Measurements from ENCODE around the gene SYT2.
"Not testable (repeated sequence)": the region's sequence is repeated elsewhere in the genome, so short reads cannot be mapped to it uniquely, and the experiment has no call there.

Gene SYT2

DNA sequence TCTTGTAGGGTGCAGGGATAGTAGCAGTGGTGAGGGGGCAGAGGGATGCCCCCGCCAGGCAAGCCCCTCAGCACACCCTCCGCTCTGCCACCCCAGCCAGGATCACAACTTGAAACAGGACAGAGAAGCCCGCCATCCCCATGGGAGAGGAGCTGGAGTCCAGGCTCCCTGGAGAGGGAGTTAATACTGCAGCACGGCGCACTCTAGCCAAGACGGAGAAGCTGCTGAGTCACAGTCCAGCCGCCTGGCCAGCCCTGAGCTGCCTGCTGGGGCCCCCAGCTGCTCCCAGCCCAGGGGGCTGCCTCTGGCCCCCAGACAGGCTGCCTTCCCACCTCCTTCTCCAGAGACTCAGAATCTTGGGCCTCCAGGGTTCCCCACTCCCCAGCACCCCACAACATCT lies 87.2 kb downstream of the SYT2 start:
- DNase-seq (ENCODE audit: low spot score), result no peak

DNA sequence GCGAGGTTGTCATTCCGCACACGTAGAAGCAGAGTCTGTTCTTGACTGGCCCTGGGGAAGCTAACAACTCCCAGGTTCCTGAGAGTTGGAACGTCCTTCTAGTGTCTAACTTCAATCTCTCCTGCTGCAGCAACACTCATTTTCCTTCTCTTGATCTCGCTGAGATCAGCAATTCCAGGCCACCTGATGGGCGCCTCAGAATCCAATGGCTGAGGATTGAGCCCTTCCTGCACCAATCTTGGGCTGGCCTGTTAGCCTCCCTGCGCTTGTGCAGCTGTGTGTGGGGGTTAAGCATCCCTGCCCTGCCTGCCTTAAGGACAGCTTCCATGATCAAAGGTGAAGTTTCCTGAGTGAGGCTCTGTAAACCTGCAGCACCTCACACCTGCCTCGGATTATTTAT lies 87.9 kb downstream of the SYT2 start:
- no peak for DNase-seq (ENCODE audit: low spot score)

DNA sequence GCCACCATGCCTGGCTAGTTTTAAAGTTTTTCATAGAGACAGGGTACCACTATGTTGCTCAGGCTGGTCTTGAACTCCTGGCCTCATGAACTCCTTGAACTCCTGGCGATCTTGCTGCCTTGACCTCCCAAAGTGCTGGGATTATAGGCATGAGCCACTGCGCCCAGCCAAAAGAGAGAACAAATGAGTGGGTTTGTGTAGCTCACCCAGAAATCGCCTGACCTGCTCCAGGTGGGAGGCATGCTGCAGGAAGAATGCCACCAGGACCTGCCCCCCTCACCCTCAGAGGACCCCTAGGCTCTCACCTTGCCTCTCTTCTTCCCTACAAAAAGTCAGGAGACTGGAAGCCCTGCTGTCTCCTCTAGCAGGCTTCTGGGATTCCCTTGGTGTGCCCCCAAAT lies 88.8 kb downstream of the SYT2 start:
- DNase-seq (ENCODE audit: low spot score), result no peak

DNA sequence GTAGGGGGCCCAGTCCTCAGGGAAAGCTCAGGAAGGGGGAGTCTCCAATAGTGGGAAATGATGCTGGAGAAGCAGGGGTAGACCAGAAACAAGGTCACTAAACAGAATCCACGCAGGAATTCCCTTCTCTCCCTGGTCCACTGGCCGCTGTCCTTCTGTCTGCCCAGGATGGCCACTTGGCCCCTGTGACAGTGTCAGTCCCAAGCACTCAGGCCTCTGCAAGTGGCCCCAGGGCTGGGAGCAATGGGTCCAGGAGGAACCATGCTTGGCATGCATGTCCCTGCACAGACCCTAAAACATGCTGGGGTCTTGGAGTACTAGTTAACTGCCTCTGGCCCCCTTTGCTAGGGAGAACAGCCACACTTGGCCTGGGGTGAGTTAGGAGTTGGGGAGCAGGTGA lies 90.2 kb downstream of the SYT2 start:
- DNase-seq (ENCODE audit: low spot score), result not testable (repeated sequence)

DNA sequence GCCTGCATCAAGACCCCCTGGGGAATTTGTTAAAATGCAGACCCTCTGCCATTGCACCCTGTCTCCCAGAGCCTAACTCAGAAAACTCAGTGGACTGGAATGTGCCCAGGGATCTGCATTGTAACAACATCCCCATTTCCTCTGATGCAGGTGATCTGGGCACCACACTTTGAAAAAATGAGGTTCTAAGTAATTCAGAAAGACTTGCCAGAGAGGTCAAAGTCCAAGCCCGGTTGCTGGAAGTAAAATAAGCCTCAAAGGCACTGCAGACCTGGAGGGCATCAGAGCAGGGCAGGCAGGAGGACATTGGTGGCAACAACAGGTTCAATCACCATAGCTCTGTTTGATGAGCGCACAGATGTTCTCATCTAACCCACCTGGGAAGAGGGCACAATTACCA lies 90.7 kb downstream of the SYT2 start:
- DNase-seq (ENCODE audit: low spot score), result no peak

DNA sequence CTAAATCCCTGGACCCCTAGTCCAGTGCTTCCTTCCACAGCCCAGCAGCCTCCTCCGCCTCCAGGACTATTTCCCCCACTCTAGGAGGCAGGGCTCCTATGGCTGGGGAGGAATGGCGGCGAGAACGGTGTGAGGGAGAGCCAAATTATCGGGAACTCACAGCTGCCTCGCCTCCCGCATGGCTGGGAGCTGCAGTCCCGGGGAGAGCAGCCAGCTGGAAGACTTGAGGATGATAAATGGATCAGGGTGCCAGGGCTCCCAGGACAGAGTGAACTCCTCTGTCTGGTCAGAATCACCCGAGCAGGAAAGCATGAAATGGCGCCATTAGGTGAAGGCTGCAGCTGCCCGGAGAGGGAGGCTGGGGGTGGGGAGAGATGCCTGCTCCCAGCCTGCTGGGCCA lies 91.2 kb downstream of the SYT2 start:
- DNase-seq (ENCODE audit: low spot score), result not testable (repeated sequence)

DNA sequence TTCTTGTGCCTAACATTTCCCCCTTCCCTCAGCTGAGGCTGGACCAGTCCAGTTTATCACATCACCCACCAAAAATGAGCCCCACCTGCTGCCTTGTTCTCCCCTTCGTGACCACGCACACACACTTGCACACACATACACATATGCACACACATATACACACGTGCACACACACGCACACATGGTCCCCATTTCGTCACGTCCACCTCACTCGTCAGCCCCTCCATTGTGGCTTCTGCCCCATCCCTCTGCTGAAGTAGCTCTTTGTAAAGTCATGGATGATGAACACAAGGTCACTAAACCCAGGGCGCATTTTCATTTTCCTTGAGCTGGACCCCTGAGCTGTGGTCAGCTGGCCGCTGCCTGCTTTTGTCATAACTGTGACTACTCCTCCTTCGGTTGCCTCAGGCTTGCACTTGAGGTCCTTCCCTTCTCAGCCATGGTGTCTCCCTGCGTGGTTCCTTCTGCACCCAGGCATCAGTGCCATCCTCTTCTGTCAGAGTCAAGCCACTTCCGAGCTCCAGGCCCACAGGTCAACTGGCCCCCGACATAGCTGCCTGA lies 93.8 kb downstream of the SYT2 start:
- DNase-seq (ENCODE audit: low spot score), result no peak

DNA sequence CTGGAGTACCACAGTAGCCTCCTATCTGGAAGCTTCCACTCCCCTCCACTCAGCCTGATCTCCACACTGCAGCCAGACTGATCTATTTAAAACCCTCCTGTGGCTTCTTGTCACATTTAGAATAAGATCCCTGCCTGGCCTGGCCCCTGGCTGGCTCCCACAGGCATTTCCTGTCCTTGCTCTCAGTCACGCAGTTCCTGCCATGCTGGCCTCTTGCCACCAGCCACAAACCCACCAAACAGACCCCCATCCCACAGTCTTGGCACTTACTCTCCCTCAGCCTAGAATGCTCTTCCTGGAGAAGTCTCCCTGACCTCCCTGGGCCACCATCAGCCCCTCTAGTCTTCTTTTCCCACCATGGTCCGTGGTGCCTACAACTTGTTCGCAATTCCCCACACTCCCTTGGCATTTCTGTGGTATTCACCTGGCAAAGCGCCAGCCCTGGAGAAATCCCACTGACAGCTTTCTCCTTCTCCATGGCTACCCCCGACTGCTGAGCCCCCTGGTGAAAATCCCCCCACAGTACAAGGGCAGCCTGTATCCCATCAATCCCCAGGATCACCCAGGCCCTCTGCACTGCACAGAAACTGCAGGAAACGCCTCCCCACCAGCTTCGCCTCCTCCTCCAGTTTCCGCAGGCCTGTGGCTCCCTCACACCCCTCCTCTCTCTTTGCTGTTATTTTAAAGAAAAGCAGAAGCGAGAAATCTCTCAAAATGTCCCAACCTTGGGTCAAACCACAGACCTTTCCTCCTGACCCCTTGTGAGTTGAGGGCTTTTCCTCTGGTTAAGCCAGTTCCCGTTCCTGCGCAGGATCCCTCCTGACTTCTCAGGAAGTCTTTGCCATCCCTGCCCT lies 94.5 kb downstream of the SYT2 start:
- DNase-seq (ENCODE audit: low spot score), result no peak

DNA sequence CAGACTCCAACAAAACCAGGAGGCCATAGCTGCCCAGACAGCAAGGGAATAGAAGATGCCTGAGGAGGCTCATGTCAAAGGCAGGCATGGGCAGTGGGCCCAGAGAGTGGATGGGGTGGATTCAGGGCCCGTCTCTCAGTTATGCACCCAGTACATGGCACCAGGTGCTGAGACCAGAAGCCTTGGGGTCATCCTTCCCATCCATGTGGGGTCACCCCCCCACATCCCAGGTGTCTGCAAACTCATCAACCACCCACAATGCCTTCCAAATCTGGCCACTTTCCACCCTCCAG lies 95.1 kb downstream of the SYT2 start:
- DNase-seq (ENCODE audit: low spot score), result not testable (repeated sequence)

DNA sequence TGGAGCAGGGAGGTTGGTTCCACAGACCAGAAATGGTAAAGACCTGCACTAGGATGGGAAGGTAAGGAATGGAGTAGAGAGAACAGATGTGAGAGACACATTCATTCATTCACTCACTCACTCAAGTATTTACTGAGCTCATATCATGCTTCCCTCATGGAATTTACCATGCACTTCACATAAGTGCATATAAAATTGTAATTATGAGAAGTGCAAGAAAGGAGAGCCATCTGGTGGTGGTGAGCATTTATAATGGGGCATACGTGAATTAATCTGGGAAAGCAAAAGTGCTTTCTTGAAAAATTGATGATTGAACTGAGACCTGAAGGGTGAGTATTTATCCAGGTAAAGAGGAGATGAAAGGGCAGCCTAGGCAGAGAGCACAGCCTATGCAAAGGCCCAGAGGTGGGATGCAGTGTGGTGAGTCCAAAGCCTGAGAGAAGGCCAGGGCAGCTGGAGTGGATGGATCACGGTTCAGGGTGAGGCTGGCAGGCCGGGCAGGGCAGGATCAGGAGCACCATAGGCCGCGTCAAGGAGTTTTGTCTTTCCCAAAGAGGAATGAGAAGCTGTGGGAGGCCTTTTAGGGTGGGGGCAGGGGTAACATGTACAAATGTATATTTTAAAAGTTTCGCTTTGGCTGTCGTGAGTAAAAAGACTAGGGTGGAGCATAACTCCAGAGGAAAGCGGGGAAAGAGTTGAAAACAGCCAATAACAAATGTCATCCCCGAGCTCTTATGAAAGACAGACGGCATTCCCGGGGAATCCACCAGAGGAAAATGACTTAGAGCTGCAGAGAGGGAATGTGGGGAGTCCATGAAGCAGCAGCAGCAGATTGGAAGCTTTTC lies 95.7 kb downstream of the SYT2 start:
- DNase-seq (ENCODE audit: low spot score), result not testable (repeated sequence)

DNA sequence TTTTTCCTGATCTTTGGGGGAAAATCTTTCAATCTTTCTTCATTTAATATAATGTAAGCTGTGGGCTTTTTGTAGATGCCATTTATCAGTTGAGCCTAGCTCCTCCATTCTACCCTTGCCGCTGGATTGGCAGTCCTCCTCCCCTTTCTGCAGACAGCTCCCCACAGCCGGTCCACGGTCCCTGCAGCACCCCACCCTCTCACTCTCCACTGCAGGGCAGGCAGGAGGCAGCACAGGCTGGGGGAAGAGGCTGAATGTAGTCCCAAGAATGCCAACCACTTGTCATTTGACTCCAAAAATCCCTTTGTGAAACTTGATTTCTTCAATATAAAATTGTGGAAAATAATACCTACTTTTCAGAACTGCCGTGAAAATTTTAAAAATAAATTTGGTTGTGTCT lies 96.7 kb downstream of the SYT2 start:
- no peak for DNase-seq (ENCODE audit: low spot score)

DNA sequence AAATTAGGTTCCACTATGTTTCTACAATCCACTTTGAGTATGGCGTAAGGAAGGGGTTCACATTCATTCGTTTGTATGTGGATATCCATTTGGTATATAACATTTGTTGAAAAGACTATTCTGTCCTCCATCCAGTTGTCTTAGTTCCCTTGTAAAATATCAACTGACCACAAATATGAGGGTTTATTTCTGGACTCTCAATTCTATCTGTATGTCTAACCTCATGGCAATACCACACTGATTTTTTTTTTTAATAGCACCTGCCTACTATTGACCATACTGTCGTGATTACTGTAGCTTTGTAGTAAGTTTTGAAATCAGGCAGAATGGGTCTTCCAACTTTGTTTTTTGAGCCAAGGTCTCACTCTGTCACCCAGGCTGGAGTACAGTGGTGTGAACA lies 98.2 kb downstream of the SYT2 start:
- not testable (repeated sequence) for DNase-seq (ENCODE audit: low spot score)

DNA sequence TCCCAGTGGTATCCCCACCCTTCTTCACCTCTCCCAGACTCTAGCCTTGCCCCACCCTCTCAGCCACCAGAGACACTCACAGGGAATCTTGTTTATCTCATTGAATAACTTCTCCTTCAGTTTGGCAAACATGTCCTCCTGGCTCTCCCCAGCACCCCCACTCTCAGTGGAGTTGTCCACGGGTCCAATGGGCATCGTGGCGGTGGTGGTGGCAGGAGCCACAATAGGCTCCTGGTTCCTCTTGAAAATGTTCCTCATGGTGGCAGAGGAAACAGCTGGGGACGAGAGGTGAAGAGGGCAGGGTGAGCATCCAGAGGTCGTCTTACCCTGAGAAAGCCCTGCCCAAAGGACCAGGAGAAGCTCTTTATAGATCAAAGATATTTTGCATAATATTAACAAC lies 104.7 kb downstream of the SYT2 start:
- no peak for DNase-seq (ENCODE audit: low spot score)

DNA sequence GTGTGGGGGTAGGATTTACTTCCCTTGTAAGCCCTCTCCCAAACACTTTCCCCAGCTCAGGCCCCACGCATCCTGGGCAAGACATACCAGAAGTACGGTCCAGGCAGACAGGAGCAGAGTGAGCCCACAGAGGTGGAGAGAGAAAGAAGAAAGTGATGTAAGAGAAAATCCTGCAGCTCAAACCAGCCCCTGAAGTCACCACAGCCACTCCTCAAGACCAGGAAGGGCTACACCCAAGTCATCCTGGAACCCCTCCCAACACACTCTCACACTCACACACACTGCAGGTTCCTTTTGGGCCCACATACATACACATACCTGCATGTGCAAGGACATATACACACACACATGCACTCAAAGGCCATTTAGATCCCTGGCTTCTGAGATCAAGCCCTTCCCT lies 106.8 kb downstream of the SYT2 start:
- DNase-seq (ENCODE audit: low spot score), result no peak

DNA sequence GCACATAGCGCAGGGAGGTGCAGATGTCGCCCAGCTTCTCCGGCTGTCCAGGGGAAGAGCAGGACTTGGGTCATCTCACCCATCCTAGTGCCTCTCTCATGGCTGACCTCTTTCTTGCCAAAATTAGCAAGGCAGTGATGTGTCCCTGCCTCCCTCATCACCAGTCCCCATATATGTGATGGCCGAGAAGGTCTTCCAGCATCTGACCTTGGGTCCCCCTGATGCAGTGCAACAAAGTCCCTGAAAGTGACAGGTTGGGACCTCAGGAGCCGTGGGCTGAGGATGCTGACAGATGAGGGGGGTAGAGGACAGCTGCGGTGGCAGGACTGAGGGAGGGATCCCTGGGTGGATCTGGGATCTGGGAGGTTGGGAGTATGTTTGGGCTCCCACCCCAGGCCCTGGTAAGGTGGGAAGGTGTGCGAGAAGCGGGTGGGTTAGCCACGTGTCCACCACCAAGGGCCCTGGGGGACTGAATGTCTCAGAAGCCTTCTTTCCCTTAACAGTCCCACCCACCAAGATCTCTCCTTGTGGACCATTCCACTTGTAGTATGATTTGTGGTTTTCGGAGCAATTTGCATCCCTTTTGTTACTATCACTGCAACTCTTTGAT lies 109.7 kb downstream of the SYT2 start:
- no peak for DNase-seq (ENCODE audit: low spot score)

DNA sequence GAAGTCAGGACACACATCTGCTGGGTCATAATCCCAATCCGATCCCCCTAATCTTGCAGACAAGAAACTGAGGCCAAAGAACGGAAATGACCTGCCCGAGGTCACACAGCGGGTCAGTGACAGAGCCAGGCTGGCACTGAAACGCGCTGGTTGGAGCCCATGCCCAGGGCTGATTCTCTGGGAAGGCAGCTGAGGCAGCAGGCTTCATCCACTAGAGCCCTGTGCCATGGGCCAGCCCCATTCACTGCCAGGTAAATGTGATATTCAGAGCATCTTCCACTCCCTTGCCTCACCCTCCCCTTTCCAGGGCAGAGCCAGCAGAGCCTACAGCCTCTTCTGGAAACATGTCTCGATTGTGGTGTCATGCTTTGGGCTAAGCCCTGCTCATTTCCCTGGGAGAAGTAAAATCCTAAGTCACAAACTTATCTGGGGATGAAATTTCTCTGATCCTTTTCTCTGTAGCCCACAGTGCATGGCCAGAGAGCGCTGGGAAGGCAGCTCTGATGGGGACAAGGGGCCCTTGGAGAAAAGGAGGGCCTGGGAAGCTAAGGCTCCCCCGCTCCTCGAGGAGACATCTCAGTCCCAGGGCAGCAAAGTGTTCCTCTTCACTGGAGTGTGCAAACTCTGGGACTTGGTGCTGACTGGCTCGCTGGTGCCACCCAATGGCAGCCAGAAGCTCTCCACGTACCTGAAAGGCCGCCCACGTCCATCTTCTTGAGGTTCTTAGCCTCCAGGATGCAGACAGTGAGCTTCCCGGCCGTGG lies 110.4 kb downstream of the SYT2 start:
- DNase-seq (ENCODE audit: low spot score), result peak; percentile 4

DNA sequence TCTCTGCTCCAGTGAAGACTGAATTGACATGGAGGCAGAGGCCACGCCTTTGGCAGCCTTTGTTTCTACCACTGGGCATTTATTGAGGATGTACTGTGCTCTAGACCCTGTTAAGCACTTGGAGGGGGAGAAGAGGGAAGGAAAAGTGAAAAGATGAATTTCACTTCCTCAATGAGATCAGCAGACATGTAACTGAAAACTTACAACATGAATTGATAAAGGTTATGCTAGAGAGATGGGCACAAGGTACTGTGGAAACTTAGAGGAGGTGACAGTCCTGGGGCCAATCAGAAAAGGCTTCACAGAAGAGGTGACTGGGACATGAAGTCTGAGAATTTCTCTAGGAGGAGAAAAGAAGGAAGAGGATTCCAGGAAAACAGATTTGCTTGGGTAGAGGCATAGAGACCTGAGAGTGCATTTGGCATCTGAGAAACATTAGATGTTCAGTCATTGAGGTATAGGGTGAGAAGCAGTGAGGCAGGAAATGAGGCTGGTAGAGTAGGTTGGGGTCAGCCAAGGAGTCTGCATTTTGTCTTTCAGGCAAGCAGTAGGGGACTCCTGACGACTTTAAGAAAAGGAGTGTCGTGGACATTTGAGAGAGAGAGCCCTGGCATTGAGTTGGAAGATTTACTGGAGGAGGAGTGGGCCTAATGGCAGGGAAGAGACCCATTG lies 113.0 kb downstream of the SYT2 start:
- no peak for DNase-seq (ENCODE audit: low spot score)

DNA sequence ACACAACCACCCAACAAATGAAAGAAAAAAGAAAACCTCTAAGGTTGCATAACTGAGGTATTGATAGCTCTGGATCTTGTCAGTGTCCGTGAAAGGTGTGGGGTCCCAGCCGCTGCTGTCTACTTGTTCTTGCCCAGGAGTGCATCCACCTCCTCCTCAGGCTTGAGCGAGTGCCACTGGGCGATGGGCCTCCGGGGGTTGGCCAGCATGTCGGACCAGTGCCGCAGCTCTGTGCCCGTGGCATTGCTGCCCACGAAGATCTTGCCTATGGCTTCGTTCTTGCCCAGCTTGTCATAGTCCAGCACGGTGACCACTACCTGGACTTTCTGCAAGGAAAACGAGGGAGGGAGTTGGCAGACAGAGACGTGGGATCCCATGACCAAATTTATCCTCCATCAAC lies 113.6 kb downstream of the SYT2 start:
- no peak for DNase-seq (ENCODE audit: low spot score)

DNA sequence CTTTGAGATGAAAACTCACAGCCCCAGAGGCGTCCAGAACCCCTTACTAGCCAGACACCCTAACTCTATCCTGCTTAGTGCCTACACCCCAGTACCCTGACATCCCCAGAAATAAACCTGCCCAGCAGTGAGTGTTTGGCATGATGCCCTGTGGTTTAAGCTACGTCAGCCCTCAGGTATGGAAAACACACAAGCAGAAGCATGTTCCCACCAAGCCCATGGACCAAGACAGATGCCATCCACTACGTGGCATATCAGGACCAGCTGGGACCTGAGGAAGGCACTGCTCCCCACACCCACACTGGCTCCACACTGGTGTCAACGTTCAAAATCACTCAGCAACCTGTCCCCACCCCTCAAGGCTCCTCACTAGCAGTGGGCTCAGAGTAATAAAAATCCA lies 116.4 kb downstream of the SYT2 start:
- no peak for DNase-seq (ENCODE audit: low spot score)

DNA sequence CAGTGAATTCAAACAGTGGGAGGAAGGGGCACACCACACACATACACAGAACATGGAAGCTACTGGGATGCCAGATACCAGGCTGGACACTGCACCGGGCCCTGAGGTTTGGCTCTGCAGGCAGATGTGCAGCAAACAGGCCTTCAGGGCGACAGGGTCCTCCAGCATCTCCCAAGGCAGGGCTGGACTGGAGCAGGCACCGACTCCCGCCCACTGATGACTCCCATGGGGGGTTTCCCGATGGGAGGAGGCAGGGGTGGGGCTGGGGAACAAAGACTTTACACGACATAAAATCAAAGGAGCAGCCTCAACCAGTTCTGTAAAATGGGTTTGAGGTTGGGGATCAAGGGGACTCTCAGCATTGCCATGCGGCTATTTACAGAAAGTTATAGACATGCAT lies 118.1 kb downstream of the SYT2 start:
- DNase-seq (ENCODE audit: low spot score), result no peak

DNA sequence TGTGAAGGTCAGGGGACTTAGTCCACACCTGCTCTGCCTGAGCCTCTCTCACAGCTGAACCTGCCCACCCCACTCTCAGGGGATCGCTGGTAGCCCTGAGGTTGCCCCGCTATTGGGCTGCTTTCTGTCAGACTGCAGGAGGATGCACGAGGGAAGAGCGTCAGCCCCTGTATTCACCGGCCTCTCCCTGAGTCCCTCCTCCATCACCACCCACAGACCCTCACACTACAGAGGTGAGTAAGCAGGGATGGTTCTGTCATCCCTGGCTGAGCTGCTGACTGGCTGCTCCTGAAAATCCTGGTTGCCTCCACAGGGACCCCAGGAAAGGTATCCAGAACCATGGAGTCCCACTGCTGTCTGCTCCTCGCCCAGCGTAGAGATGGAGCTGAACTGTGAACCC lies 118.7 kb downstream of the SYT2 start:
- no peak for DNase-seq (ENCODE audit: low spot score)
